ENCODE results near the gene LRG1.

Gene LRG1

DNA sequence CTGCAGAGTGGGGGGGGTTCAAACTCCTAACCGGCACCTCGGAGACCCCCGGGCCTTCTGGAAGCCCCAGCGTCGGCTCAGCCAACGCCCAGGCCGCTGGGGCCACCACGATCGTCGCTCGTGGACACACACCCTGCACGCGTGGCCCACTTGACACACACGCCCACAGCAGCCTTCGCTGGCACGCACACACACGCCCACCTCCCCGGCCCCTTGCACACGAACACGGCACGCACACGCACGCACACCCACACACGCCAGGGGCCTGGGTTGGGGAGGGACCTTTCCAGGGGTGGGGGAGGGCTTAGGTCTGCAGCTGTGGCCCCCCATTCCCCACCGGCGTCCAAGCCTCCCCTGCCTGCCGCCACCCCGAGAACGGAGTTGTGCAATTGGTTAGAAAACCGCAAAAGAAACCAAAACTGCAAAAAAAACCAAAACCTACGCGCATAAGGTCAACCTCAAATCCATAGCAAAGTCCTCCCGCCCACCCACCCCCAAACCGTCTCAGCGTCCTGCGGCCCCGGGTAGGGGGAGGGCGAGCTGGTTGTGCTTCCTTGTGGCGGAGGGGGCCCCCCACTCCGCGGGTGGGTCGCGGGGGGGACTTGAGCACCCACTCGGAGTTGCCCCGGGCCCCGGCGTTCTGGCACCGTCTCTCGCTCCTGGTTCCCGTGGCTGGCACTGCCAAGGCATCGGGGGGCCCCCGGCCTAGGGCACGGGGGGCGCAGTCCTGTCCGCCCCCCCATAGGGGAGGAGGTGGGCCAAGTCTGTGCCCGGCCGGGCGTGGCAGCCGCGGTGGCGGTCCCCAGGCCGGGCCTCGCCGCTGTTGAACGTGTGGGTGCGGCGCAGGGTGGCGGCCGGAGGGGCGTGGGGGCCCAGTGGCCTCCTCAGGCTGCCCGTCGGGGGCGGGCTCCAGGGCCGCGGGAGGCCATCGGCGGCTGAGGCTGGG is 3.3 kb upstream of the LRG1 start:
- TF ChIP-seq TEAD4 (IDR thresholded peaks at IDR 0.05) (no peak), CEBPB (IDR thresholded peaks at IDR 0.05) (no peak), EP300 (IDR thresholded peaks at IDR 0.05; ENCODE audit: borderline replicate concordance) (no peak), EGR1 (IDR thresholded peaks at IDR 0.05) (no peak), FOXM1 (IDR thresholded peaks at IDR 0.05; ENCODE audit: borderline replicate concordance, low read depth) (no peak), RAD21 (IDR thresholded peaks at IDR 0.05; ENCODE audit: low read depth) (no peak), CREB1 (IDR thresholded peaks at IDR 0.05; ENCODE audit: low read depth) (no peak), ZBTB7A (IDR thresholded peaks at IDR 0.05; ENCODE audit: low read depth) (no peak), YY1 (IDR thresholded peaks at IDR 0.05; ENCODE audit: low read depth) (no peak), TCF12 (IDR thresholded peaks at IDR 0.05; ENCODE audit: low read depth) (no peak), NFIC (IDR thresholded peaks at IDR 0.05) (no peak)
- TF ChIP-seq, protein P1, sequence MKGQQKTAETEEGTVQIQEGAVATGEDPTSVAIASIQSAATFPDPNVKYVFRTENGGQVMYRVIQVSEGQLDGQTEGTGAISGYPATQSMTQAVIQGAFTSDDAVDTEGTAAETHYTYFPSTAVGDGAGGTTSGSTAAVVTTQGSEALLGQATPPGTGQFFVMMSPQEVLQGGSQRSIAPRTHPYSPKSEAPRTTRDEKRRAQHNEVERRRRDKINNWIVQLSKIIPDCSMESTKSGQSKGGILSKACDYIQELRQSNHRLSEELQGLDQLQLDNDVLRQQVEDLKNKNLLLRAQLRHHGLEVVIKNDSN (IDR thresholded peaks at IDR 0.05), result no peak
- TF ChIP-seq, protein P2, sequence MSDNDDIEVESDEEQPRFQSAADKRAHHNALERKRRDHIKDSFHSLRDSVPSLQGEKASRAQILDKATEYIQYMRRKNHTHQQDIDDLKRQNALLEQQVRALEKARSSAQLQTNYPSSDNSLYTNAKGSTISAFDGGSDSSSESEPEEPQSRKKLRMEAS (IDR thresholded peaks at IDR 0.05), result no peak
- TF ChIP-seq, protein P3, sequence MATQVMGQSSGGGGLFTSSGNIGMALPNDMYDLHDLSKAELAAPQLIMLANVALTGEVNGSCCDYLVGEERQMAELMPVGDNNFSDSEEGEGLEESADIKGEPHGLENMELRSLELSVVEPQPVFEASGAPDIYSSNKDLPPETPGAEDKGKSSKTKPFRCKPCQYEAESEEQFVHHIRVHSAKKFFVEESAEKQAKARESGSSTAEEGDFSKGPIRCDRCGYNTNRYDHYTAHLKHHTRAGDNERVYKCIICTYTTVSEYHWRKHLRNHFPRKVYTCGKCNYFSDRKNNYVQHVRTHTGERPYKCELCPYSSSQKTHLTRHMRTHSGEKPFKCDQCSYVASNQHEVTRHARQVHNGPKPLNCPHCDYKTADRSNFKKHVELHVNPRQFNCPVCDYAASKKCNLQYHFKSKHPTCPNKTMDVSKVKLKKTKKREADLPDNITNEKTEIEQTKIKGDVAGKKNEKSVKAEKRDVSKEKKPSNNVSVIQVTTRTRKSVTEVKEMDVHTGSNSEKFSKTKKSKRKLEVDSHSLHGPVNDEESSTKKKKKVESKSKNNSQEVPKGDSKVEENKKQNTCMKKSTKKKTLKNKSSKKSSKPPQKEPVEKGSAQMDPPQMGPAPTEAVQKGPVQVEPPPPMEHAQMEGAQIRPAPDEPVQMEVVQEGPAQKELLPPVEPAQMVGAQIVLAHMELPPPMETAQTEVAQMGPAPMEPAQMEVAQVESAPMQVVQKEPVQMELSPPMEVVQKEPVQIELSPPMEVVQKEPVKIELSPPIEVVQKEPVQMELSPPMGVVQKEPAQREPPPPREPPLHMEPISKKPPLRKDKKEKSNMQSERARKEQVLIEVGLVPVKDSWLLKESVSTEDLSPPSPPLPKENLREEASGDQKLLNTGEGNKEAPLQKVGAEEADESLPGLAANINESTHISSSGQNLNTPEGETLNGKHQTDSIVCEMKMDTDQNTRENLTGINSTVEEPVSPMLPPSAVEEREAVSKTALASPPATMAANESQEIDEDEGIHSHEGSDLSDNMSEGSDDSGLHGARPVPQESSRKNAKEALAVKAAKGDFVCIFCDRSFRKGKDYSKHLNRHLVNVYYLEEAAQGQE (IDR thresholded peaks at IDR 0.05; ENCODE audit: low read depth), result no peak

DNA sequence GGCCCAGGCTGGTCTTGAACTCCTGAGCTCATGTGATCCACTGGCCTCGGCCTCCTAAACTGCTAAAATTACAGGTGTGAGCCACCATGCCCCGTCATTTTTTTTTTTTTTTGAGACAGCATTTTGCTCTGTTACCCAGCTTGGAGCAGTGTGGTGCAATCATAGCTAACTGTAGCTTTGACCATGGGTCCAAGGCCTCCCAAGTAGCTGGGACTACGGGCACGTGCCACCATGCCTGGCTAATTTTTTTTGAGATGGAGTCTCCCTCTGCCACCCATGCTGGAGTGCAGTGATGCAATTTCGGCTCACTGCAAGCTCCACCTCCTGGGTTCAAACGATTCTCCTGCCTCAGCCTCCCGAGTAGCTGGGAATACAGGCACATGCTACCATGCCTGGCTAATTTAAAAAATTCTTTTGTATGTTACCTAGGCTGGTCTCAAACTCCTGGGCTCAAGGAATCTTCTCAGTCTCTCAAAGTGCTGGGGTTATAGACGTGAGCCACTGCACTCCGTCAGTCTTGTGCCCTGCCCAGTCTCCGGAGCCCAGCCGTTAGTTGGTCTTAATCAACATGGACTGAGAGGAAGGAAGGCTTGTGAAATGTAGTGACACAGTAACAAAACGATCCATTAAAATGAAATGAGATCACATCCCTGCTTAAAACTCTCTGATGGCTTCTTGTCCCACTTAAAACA is 1.4 kb upstream of the LRG1 start:
- TF ChIP-seq, protein P1 (IDR thresholded peaks at IDR 0.05), result no peak
- TF ChIP-seq RAD21 (IDR thresholded peaks at IDR 0.05; ENCODE audit: low read depth), result no peak
- no peak for TF ChIP-seq EGR1 (IDR thresholded peaks at IDR 0.05)
- TF ChIP-seq CEBPB (IDR thresholded peaks at IDR 0.05), result no peak
- no peak for TF ChIP-seq EP300 (IDR thresholded peaks at IDR 0.05; ENCODE audit: borderline replicate concordance)
- TF ChIP-seq, protein P3 (IDR thresholded peaks at IDR 0.05; ENCODE audit: low read depth), result no peak
- no peak for TF ChIP-seq CREB1 (IDR thresholded peaks at IDR 0.05; ENCODE audit: low read depth)
- TF ChIP-seq FOXM1 (IDR thresholded peaks at IDR 0.05; ENCODE audit: borderline replicate concordance, low read depth), result no peak

DNA sequence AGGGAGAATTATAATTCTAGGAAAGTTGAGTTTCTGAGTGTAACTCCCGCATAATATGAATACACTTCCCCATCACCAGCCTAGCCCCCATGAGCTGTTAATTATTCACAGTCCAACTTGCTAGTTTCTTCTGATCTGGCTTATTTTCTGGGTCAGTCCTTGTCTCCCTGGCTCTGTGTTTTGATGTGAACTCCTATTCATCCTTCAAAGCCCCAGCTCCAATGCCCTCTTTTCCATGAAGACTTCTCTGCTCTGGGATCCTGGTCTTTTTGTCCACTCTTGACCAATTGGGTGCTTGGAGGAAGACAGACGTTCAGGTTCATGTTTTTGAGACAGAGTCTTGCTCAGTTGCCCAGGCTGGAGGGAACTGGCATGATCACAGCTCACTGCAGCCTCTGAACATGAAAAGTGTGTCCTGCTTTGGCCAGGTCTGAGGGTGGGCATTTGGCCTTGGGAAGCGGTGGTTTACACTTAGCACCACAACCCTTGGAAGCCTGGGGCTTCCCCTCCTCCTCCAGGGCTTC is 605 bp downstream of the LRG1 start:
- TF ChIP-seq TEAD4 (IDR thresholded peaks at IDR 0.05), result no peak
- no peak for TF ChIP-seq NFIC (IDR thresholded peaks at IDR 0.05)
- no peak for TF ChIP-seq TAF1 (IDR thresholded peaks at IDR 0.05; ENCODE audit: low read depth)
- no peak for TF ChIP-seq RAD21 (IDR thresholded peaks at IDR 0.05; ENCODE audit: low read depth)
- no peak for TF ChIP-seq CREB1 (IDR thresholded peaks at IDR 0.05; ENCODE audit: low read depth)
- TF ChIP-seq CEBPB (IDR thresholded peaks at IDR 0.05), result no peak
- no peak for TF ChIP-seq EP300 (IDR thresholded peaks at IDR 0.05; ENCODE audit: borderline replicate concordance)
- TF ChIP-seq, protein P2 (IDR thresholded peaks at IDR 0.05), result no peak
- TF ChIP-seq, protein P3 (IDR thresholded peaks at IDR 0.05; ENCODE audit: low read depth), result no peak
- no peak for TF ChIP-seq TCF12 (IDR thresholded peaks at IDR 0.05; ENCODE audit: low read depth)
- TF ChIP-seq, protein P1 (IDR thresholded peaks at IDR 0.05), result no peak
- no peak for TF ChIP-seq FOXM1 (IDR thresholded peaks at IDR 0.05; ENCODE audit: borderline replicate concordance, low read depth)
- TF ChIP-seq EGR1 (IDR thresholded peaks at IDR 0.05), result no peak
- TF ChIP-seq YY1 (IDR thresholded peaks at IDR 0.05; ENCODE audit: low read depth), result no peak
- no peak for TF ChIP-seq ZBTB7A (IDR thresholded peaks at IDR 0.05; ENCODE audit: low read depth)
